CD4-positive, alpha-beta T cell (primary cell): ENCODE results near the gene ALG9. TPM values are rescaled to one million over a fixed set of nuclear protein-coding genes. Genes with fewer than 3 reads are reported as not detected.

Experiments
- ATAC-seq: fragments of 200-7000 bp; cut with Tn5 transposase; one replicate; pipeline ENCODE4 v1.10.0; 2022; ENCODE audit warnings: mild to moderate bottlenecking; ENCODE audit not compliant: poor library complexity
- CTCF ChIA-PET: fragments of 350-600 bp; sonication (Branson Sonifier 250); formaldehyde crosslinking; loops from one replicate; lab custom pipeline; 2021; ENCODE audit warnings: antibody characterized with exemption, inconsistent platforms; lab: Charles Lee
- POLR2A ChIA-PET: fragments of 350-600 bp; sonication (Branson Sonifier 250); formaldehyde crosslinking; loops from one replicate; lab custom pipeline; 2021; ENCODE audit warnings: antibody characterized with exemption, inconsistent platforms; lab: Charles Lee
- DNase-seq, 14 experiments: peaks; one replicate each; pipeline ENCODE4 v3.0.0-alpha.2; 2013 to 2020; ENCODE audit warnings: mixed read lengths in 2 of 14
- H3K27ac ChIP-seq, 2 donors: one replicate each; pipeline versions ENCODE4 v1.5.1 to v1.7.0; 2013; ENCODE audit warnings: low read length in 2 of 2, low read depth in 1 of 2, mild to moderate bottlenecking in 1 of 2
- H3K27me3 ChIP-seq, 2 experiments: 1 replicate in 1 of 2; 2 replicates in 1 of 2; pipeline versions ENCODE4 v1.6.1 to v1.7.0; 2013; ENCODE audit warnings: low read length in 2 of 2, control low read depth in 1 of 2, mild to moderate bottlenecking in 1 of 2, moderate library complexity in 1 of 2; ENCODE audit not compliant: insufficient read depth in 2 of 2, control insufficient read depth in 1 of 2
- H3K36me3 ChIP-seq: one replicate; pipeline ENCODE4 v1.6.1; 2013; ENCODE audit warnings: low read length, control low read depth; ENCODE audit not compliant: insufficient read depth
- H3K4me1 ChIP-seq: one replicate; pipeline ENCODE4 v1.6.1; 2013; ENCODE audit warnings: low read length, control low read depth; ENCODE audit not compliant: insufficient read depth
- H3K4me3 ChIP-seq: one replicate; pipeline ENCODE4 v1.5.1; 2013; ENCODE audit warnings: mild to moderate bottlenecking, low read length, moderate library complexity
- H3K9me3 ChIP-seq, 2 experiments: 1 replicate in 1 of 2; 2 replicates in 1 of 2; pipeline versions ENCODE4 v1.6.1 to v1.7.0; 2013; ENCODE audit warnings: low read length in 2 of 2, mild to moderate bottlenecking in 2 of 2, control low read depth in 1 of 2, moderate library complexity in 1 of 2; ENCODE audit not compliant: control insufficient read depth in 1 of 2, insufficient read depth in 1 of 2
- H3K27ac Mint-ChIP-seq: one replicate; pipeline ENCODE4 v1.8.0; 2020; ENCODE audit warnings: mixed read lengths
- H3K27me3 Mint-ChIP-seq: one replicate; pipeline ENCODE4 v1.8.0; 2021; ENCODE audit warnings: mixed read lengths
- H3K36me3 Mint-ChIP-seq: one replicate; pipeline ENCODE4 v1.8.0; 2021; ENCODE audit warnings: low read depth, mixed read lengths
- H3K4me1 Mint-ChIP-seq: one replicate; pipeline ENCODE4 v1.8.0; 2021; ENCODE audit warnings: low read depth, mixed read lengths
- H3K4me3 Mint-ChIP-seq: one replicate; pipeline ENCODE4 v1.8.0; 2020; ENCODE audit warnings: mild to moderate bottlenecking, mixed read lengths
- H3K9me3 Mint-ChIP-seq: one replicate; pipeline ENCODE4 v1.8.0; 2020; ENCODE audit warnings: mixed read lengths
- intact Hi-C, 2 experiments: fragments of 100-400 bp; cut with DNase I in 1 of 2; cut with micrococcal nuclease in 1 of 2; formaldehyde crosslinking; loops; one replicate each; pipeline versions ENCODE4 v1.15.1 to v1.9.0; 2023 to 2025; cut with DNase I, micrococcal nuclease
- total RNA-seq, 174 experiments: library from RNA in 2 of 174; stranded (reverse) in 2 of 174; gene quantifications; one replicate each; pipeline ENCODE4 v1.2.3 and lab custom pipeline; 2021 to 2026
- TF ChIP-seq, protein P1 (sequence below): fragments of 200-600 bp; IDR thresholded peaks from one replicate; pipeline ENCODE4 v1.8.0; 2022; ENCODE audit warnings: antibody characterized with exemption, mild to moderate bottlenecking

The ALG9 gene
- total RNA-seq, 2 experiments from 2014 or later = 31.1 to 33.4 TPM

- Histone ChIP-seq H3K36me3 (peaks cover 18% of the 10 kb centered on the region), H3K4me3 (no peak overlapping the region), H3K27ac (no peak overlapping the region), H3K9me3 (no peaks in the 10 kb centered on the region), H3K27me3 (no peaks in the 10 kb centered on the region), H3K4me1 (no peaks in the 10 kb centered on the region)
- ATAC-seq = no peak
- H3K27ac Mint-ChIP-seq = no peak overlapping the region
- H3K36me3 Mint-ChIP-seq = peaks cover 17% of the 10 kb centered on the region
- H3K4me3 Mint-ChIP-seq = no peak overlapping the region
- TF ChIP-seq, protein P1, sequence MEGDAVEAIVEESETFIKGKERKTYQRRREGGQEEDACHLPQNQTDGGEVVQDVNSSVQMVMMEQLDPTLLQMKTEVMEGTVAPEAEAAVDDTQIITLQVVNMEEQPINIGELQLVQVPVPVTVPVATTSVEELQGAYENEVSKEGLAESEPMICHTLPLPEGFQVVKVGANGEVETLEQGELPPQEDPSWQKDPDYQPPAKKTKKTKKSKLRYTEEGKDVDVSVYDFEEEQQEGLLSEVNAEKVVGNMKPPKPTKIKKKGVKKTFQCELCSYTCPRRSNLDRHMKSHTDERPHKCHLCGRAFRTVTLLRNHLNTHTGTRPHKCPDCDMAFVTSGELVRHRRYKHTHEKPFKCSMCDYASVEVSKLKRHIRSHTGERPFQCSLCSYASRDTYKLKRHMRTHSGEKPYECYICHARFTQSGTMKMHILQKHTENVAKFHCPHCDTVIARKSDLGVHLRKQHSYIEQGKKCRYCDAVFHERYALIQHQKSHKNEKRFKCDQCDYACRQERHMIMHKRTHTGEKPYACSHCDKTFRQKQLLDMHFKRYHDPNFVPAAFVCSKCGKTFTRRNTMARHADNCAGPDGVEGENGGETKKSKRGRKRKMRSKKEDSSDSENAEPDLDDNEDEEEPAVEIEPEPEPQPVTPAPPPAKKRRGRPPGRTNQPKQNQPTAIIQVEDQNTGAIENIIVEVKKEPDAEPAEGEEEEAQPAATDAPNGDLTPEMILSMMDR = no peak
- no peak for DNase-seq
- ChIA-PET POLR2A (no interaction called here), CTCF (no interaction called here)
- H3K4me1 Mint-ChIP-seq = no peaks in the 10 kb centered on the region
- intact Hi-C loops = no loop called here
- H3K27me3 Mint-ChIP-seq = no peaks in the 10 kb centered on the region
- no peaks in the 10 kb centered on the region for H3K9me3 Mint-ChIP-seq
These were observed 89.2 kb downstream of the ALG9 start for GRCh38 chr11:111782109-111782741.

GRCh38 chr11:111779118-111779517 lies 92.3 kb downstream of the ALG9 start:
- Histone ChIP-seq H3K4me1 (no peaks in the 10 kb centered on the region), H3K9me3 (no peaks in the 10 kb centered on the region), H3K27ac (no peak overlapping the region), H3K4me3 (no peak overlapping the region), H3K36me3 (no peaks in the 10 kb centered on the region), H3K27me3 (no peaks in the 10 kb centered on the region)
- H3K4me3 Mint-ChIP-seq = no peak overlapping the region
- no peaks in the 10 kb centered on the region for H3K9me3 Mint-ChIP-seq
- no peak for ATAC-seq
- H3K4me1 Mint-ChIP-seq = no peaks in the 10 kb centered on the region
- ChIA-PET CTCF (interaction anchor here (1.3 to 1.5 kb wide), 3 partner anchors 9 to 177 kb away, joined by 3 read pairs; no protein-coding TSS in a partner anchor), POLR2A (interaction anchor here (0.6 to 0.7 kb wide), 2 partner anchors 14 to 168 kb away, joined by 3 read pairs; partner anchors contain the start of gene PPP2R1B)
- no peaks in the 10 kb centered on the region for H3K27me3 Mint-ChIP-seq
- TF ChIP-seq, protein P1 = no peak
- intact Hi-C loops = loop anchor here (5.0 kb wide), 2 partner anchors 63 to 177 kb away; partner anchors contain the start of gene SIK2 (in 1 of the 2)
- H3K36me3 Mint-ChIP-seq = no peaks in the 10 kb centered on the region
- H3K27ac Mint-ChIP-seq = no peak overlapping the region
- DNase-seq = no peak

DNA sequence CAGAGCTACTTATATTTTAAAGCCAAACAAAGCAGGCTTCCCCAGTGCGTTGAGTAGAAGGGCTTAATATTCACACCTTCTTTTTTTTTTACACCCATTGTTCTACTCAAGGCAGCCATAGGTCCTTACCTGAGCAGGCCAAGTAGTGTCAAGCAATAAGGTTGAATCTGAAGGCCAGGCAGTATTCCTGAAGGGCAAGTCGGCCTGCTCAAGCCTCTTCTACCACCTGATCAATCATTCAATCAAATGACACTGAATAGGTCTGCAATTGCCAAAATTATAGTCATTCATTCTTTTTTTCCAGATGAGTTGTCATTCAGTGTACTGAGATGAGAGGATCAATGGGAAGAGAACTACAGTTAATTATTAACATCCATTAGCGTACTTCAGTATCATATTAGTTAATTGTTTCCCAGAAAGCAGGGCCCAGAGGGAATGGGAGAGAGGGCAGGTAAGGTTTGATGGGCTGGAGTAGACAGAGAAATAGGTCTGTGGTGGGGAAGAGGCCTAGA lies 93.3 kb downstream of the ALG9 start:
- H3K9me3 Mint-ChIP-seq = no peaks in the 10 kb centered on the region
- TF ChIP-seq, protein P1 = no peak
- ATAC-seq = no peak
- Histone ChIP-seq H3K4me3 (no peak overlapping the region), H3K36me3 (no peaks in the 10 kb centered on the region), H3K27ac (no peak overlapping the region), H3K27me3 (no peaks in the 10 kb centered on the region), H3K9me3 (no peaks in the 10 kb centered on the region), H3K4me1 (no peaks in the 10 kb centered on the region)
- no peaks in the 10 kb centered on the region for H3K36me3 Mint-ChIP-seq
- no peak overlapping the region for H3K4me3 Mint-ChIP-seq
- H3K4me1 Mint-ChIP-seq = no peaks in the 10 kb centered on the region
- CTCF ChIA-PET = interaction anchor here (1.0 to 3.0 kb wide), 6 partner anchors 8 to 191 kb away, joined by 3 to 32 read pairs (median 4); partner anchors contain the start of gene SIK2
- no peak for DNase-seq
- intact Hi-C loops = loop anchor here (5.0 kb wide), 2 partner anchors 64 to 176 kb away; partner anchors contain the start of gene SIK2 (in 1 of the 2)
- H3K27me3 Mint-ChIP-seq = no peaks in the 10 kb centered on the region
- H3K27ac Mint-ChIP-seq = no peak overlapping the region
- POLR2A ChIA-PET = no interaction called here
